Colonic mucosa (tissue), 4 donors: ENCODE data around the gene METTL15. TPM values are rescaled to one million over a fixed set of nuclear protein-coding genes. Genes with fewer than 3 reads are reported as not detected.

Source experiments
- DNase-seq: peaks from one replicate; pipeline ENCODE4 v3.0.0-alpha.2; 2020
- H3K27ac ChIP-seq: fragments of 200-600 bp; one replicate; pipeline ENCODE4 v1.8.0; 2021
- H3K27me3 ChIP-seq: fragments of 200-600 bp; one replicate; pipeline ENCODE4 v1.8.0; 2021
- H3K36me3 ChIP-seq: fragments of 200-600 bp; one replicate; pipeline ENCODE4 v1.8.0; 2021
- H3K4me1 ChIP-seq: fragments of 200-600 bp; one replicate; pipeline ENCODE4 v1.8.0; 2021; ENCODE audit warnings: mild to moderate bottlenecking
- H3K4me3 ChIP-seq: fragments of 200-600 bp; one replicate; pipeline ENCODE4 v1.8.0; 2021
- H3K9ac ChIP-seq, 2 donors: one replicate each; pipeline ENCODE4 v1.7.0; 2013; ENCODE audit warnings: control low read depth in 2 of 2, low read depth in 2 of 2, low read length in 2 of 2
- H3K9me3 ChIP-seq: fragments of 200-600 bp; one replicate; pipeline ENCODE4 v1.8.0; 2021
- intact Hi-C: fragments of 100-400 bp; cut with DNase I; formaldehyde crosslinking; loops from one replicate; pipeline ENCODE4 v1.14.1; 2022
- total RNA-seq, 2 donors: library from RNA; stranded (reverse); fragmentation: NEBNext Ultra II Directional in 1 of 2; extraction: Animal tissue kit (Norgen Biotek cat#: 25700) in 1 of 2; gene quantifications; one replicate each; pipeline ENCODE4 v1.2.1, GENCODE V29; 2021
- TF ChIP-seq, protein P1 (sequence below): fragments of 200-600 bp; IDR thresholded peaks from one replicate; pipeline ENCODE4 v1.8.0; 2022; ENCODE audit warnings: antibody characterized with exemption, mild to moderate bottlenecking
- donor health status: healthy.
- donor health status: DM: no; HTN: no; CAD: no.
- donor health status: DM: no; HTN: no; CAD: no.

Gene METTL15
- total RNA-seq, 2 donors from 2014 or later = 16.5 to 22.1 TPM

DNA sequence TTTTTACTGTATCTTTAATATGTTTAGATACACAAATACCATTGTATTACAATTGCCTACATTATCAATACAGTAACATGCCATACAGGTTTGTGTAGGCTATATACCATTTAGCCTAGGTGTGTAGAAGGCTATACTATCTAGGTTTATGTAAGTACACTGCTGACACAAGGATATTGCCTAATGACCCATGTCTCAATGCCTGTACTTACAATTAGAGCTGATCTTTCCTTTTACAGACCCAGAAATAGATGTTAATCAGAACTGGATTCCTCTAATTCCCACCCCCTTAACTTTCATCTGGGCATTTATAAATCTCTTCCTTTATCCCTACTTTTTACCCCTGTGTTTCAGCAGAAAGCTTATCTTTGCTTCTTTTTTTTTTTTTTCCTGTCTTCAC lies 229.5 kb downstream of the METTL15 start:
- TF ChIP-seq, protein P1, sequence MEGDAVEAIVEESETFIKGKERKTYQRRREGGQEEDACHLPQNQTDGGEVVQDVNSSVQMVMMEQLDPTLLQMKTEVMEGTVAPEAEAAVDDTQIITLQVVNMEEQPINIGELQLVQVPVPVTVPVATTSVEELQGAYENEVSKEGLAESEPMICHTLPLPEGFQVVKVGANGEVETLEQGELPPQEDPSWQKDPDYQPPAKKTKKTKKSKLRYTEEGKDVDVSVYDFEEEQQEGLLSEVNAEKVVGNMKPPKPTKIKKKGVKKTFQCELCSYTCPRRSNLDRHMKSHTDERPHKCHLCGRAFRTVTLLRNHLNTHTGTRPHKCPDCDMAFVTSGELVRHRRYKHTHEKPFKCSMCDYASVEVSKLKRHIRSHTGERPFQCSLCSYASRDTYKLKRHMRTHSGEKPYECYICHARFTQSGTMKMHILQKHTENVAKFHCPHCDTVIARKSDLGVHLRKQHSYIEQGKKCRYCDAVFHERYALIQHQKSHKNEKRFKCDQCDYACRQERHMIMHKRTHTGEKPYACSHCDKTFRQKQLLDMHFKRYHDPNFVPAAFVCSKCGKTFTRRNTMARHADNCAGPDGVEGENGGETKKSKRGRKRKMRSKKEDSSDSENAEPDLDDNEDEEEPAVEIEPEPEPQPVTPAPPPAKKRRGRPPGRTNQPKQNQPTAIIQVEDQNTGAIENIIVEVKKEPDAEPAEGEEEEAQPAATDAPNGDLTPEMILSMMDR = no peak
- DNase-seq = no peak
- Histone ChIP-seq H3K36me3 (no peaks in the 10 kb centered on the region), H3K4me3 (no peak overlapping the region), H3K9ac (no peak overlapping the region), H3K9me3 (no peaks in the 10 kb centered on the region), H3K27me3 (no peaks in the 10 kb centered on the region), H3K27ac (no peak overlapping the region), H3K4me1 (no peaks in the 10 kb centered on the region)
- intact Hi-C loops = no loop called here

DNA sequence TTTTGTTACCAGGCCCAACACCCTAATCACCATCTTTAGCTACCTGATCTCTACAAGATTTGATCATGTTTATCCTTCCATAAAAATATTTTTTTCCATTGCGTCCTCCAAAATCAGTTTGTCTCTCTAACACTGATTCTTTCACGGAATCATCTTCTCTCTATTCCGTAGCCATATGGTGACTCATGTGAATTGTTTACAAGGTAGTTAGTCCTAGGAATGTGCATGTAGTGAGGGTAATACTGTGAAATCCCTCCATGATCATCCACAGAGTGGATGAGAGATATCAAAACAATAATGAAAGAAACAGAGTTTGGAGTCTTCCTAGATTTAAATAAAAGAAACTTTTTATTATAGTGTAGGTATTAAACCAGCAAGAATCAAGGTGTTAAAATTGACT lies 230.2 kb downstream of the METTL15 start:
- H3K27me3 ChIP-seq = no peaks in the 10 kb centered on the region
- no peaks in the 10 kb centered on the region for H3K9me3 ChIP-seq
- TF ChIP-seq, protein P1 = no peak
- no peak overlapping the region for H3K27ac ChIP-seq
- H3K9ac ChIP-seq = no peak overlapping the region
- DNase-seq = no peak
- no peaks in the 10 kb centered on the region for H3K36me3 ChIP-seq
- intact Hi-C loops = no loop called here
- no peak overlapping the region for H3K4me3 ChIP-seq
- no peaks in the 10 kb centered on the region for H3K4me1 ChIP-seq

DNA sequence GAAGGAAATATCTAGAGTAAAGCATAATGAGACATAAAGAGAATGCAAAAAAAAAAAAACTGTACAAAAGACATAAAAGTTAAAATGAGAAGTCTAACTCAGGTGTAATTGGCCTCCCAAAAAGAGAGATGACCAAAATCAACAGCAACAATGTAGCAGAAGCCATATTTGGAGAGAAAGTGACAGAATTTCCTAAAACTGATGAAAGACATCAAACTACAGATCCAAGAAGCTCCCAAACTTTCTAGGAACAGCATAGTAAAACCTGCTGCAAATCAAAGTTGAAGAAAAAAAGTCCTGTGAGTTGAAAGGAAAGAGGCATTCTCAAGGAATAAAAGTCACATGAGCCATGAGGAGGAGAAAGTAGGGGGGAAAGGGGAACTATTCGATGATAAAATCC lies 231.3 kb downstream of the METTL15 start:
- Histone ChIP-seq H3K27ac (no peak overlapping the region), H3K9ac (no peak overlapping the region), H3K36me3 (no peaks in the 10 kb centered on the region), H3K9me3 (no peaks in the 10 kb centered on the region), H3K4me3 (no peak overlapping the region), H3K27me3 (no peaks in the 10 kb centered on the region), H3K4me1 (no peaks in the 10 kb centered on the region)
- TF ChIP-seq, protein P1 = no peak
- intact Hi-C loops = no loop called here
- no peak for DNase-seq

DNA sequence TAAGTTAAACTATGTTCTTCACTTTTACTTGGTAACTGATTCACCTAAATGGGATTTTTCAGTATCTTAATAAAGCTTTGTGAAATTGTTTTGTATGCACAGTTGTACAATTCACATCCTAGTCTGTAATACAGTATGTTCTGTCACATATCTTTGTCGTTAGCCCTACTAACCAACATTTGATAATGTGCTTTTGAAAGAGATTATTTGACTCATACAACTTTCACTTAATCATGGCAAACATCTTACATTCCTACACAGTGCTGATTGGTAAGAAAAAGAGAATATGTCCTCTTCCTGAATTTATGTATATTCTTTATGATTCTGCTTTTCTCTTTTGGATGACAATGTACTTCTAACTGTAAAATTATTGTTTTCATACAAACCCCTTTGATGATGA lies 234.5 kb downstream of the METTL15 start:
- intact Hi-C loops = no loop called here
- Histone ChIP-seq H3K9ac (no peak overlapping the region), H3K27ac (no peak overlapping the region), H3K4me3 (no peak overlapping the region), H3K36me3 (no peaks in the 10 kb centered on the region), H3K4me1 (no peaks in the 10 kb centered on the region), H3K27me3 (no peaks in the 10 kb centered on the region), H3K9me3 (no peaks in the 10 kb centered on the region)
- DNase-seq = no peak
- TF ChIP-seq, protein P1 = no peak

DNA sequence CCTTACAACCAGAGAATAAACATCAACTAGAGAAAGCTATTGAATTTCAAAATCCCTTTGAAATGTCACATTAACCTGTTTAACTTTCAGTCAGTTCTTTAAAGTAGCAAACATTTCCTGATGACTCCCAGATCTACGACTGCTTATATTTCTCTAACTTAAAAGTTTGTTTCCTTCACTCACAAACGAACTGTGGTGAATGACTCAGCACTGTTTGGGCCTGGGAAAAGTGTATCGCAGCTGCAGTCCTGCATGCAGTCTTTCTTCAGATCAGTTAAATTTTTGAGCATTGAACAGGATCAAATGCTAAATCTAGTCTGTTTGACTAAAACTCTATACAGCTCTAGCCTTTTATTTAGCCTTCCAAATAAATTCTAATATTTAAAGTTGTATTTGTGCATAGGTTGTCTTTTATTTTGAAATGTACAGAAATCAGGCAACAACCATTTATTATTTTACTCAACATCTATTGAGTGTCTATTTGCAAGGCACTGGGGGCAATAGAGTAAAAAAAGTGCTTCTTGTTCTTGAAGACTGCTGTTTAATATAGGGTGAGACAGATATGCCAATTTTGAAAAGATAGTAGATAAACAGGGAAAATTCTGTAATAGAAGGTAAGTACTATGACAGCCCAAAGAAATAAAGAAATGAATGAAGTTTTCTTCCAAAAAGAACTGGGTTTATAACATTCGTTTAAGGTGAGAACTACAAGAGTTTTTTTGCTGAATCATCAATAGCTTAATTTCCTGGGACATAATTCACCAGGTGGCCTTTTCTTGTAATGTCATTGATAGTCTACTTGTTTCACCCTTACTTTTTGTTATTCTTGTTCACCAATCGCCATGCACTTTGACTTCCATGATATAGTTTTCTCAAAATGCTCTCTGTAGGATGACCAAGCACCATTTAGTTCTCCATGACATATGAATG lies 235.4 kb downstream of the METTL15 start:
- Histone ChIP-seq H3K27ac (no peak overlapping the region), H3K9ac (no peak overlapping the region)
- intact Hi-C loops = no loop called here

More for the DNA sequence above, 235.4 kb downstream of the METTL15 start:
- Histone ChIP-seq H3K36me3 (no peaks in the 10 kb centered on the region), H3K27me3 (no peaks in the 10 kb centered on the region), H3K4me3 (no peak overlapping the region), H3K9me3 (no peaks in the 10 kb centered on the region), H3K4me1 (no peaks in the 10 kb centered on the region)
- TF ChIP-seq, protein P1 = no peak
- DNase-seq = no peak
